Activated T-helper 1 cell treated with anti-CD3 and anti-CD28 coated beads, Interleukin-2, amount 50 U/mL, for 16 hours (primary cell): ENCODE results near the gene SMIM34.
"Not testable (repeated sequence)": the region's sequence is repeated elsewhere in the genome, so short reads cannot be mapped to it uniquely, and the experiment has no call there.

Source experiments
- DNase-seq, 2 donors: peaks; one replicate each; pipeline ENCODE4 v3.0.0-alpha.2; 2020; ENCODE audit warnings: low read depth in 1 of 2, low spot score in 1 of 2

Gene SMIM34

DNA sequence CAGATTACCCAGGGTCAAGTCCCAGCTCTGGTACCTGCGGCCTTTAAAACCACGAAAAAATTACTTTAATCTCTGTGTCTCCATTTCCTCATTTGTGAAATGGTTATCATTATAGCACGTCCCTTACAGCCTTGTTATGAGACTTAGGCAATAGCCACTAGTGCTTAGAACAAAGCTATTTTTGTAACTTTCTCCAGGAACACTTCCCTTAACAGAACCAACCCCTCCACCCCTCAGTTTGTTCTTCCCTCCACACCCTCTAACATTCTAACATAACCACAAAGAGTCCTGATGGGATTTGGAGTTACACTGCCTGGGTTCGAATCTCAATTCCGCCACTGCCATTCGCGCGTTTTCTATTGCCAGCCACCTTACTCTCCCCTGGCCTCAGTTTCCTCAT is 49.3 kb downstream of the SMIM34 start:
- not testable (repeated sequence) for DNase-seq

DNA sequence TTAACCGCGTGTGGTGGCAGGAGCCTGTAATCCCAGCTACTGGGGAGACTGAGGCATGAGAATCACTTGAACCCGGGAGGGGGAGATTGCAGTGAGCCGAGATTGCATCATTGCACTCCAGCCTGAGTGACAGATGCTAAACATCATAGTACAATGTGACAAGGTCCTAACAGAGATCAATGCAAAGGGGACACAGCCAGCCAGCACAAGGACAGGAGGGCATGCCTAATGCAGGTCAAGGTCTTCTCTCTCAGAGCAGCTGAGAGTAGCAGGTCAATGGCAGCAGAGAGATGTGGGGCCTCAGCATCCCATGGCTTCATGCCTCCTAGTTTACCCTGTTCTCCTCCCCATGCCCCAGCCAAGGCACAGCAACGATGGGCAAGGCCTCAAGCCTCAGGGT is 51.4 kb downstream of the SMIM34 start:
- DNase-seq, result no peak

DNA sequence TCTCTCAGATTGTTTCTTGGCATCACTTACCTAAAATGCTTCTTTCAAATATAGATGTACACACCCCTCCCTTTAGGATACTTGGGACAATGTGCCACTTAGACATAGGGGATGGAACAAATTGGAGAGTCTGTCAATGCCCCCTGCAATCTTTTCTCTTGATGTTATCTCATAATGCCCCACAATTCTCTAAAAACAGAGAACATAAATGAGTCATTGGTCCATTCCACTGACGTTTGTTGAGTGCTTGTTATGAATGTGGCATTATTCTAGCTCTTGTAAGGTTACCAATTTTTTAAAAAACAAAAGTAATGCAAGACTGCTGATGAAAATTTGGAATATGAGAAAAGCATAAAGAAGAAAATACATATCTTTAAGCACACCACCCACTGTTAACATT is 54.0 kb downstream of the SMIM34 start:
- DNase-seq, result no peak
